ENCODE results near the gene RTEL1. TPM values are rescaled to one million over a fixed set of nuclear protein-coding genes. Genes with fewer than 3 reads are reported as not detected.

Gene RTEL1
- polyA plus RNA-seq, 1 donor from 2014 or later = 29.2 TPM

DNA sequence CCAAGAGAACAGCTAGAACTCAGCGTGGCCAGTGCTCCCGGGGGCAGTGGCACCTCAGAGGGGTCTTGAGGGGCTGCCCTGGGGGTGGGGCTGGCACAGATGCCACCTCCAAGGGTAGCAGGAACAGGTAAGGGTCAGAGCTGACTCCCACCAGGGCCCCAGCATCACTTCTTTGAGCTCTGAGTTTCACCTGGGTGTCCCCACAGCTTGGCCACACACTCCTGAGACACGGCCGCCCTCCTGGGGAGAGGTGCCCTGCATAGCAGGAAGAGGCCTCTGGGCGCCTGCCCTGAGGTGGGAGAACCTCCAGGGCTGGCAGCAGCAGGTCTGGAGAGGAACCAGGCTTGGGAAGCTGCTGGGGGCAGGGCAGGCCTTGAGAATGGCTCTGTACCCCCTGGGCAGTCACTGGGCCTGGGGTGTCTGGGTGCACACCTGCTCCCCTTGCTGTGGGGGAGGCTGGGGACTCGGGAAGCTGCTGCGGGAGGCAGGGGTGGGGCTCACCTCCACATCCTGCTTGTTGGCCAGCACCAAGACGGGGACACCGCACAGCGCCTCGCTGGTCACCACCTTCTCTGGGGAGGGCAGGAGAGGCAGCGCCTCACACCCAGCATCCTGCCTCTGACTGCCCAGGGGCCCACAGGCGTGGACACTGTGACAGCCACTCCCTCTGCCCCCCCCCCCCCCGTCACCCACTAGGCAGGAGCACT lies 43.4 kb downstream of the RTEL1 start:
- Histone ChIP-seq H2AFZ (ENCODE audit: low read depth, low read length) (no peak overlapping the region), H3K4me2 (ENCODE audit: low read length) (no peak overlapping the region), H3K36me3 (ENCODE audit: insufficient read depth, low read length) (no peaks in the 10 kb centered on the region), H4K20me1 (ENCODE audit: insufficient read depth) (no peaks in the 10 kb centered on the region), H3K27me3 (ENCODE audit: insufficient read depth, low read depth, low read length) (no peaks in the 10 kb centered on the region), H3K4me3 (ENCODE audit: low read length) (no peak overlapping the region), H3K79me2 (replicated peaks; ENCODE audit: insufficient read depth, low read length) (peaks cover 2% of the 10 kb centered on the region), H3K9me3 (ENCODE audit: low read length) (no peaks in the 10 kb centered on the region), H3K9me2 (ENCODE audit: insufficient read depth, low read length) (no peaks in the 10 kb centered on the region), H3F3A (ENCODE audit: insufficient read depth, low read length, poor library complexity, severe bottlenecking) (no peaks in the 10 kb centered on the region), H3K9ac (ENCODE audit: low read length) (no peak overlapping the region), H3K27ac (ENCODE audit: low read length) (no peak overlapping the region)
- no peak for TF ChIP-seq EP300 (conservative IDR thresholded peaks at IDR 0.05; ENCODE audit: poor library complexity, severe bottlenecking)
- TF ChIP-seq EZH2 (IDR thresholded peaks at IDR 0.05; ENCODE audit: borderline replicate concordance, insufficient read depth, low read length, poor library complexity, severe bottlenecking) = no peak
- peak; percentile 10 for TF ChIP-seq POLR2AphosphoS5 (IDR thresholded peaks at IDR 0.05)

DNA sequence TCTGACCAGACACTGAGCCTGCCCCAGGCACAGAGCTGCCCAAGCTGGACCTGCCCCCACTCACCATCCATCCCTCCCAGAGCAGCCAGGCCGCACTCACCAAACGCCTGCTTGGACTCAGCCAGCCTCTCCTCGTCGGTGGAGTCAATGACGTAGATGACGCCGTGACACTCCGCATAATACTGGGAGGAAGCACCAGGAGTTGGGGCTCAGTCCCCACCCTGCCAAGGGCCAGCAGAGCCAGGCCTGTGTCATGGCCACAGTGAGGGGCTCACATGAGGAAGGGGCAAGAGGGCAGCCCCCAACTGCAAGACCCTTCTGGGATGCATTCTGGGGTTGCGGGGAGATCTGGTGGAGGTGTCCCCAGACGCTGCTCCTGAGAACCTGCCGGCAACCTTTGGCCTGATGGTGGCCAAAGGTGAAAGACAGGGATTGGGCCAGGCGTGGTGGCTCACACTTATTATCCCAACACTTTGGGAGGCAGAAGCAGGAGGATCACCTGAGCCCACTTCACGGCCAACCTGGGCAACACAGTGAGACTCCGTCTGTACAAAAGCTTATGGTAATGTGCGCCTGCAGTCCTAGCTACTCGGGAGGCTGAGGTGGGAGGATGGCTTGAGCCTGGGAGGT lies 44.0 kb downstream of the RTEL1 start:
- Histone ChIP-seq H3K9me3 (ENCODE audit: low read length) (no peaks in the 10 kb centered on the region), H3K27ac (ENCODE audit: low read length) (no peak overlapping the region), H4K20me1 (ENCODE audit: insufficient read depth) (no peaks in the 10 kb centered on the region), H3K9ac (ENCODE audit: low read length) (no peak overlapping the region), H3K79me2 (replicated peaks; ENCODE audit: insufficient read depth, low read length) (peaks cover 6% of the 10 kb centered on the region), H3K4me2 (ENCODE audit: low read length) (no peak overlapping the region), H3K9me2 (ENCODE audit: insufficient read depth, low read length) (no peaks in the 10 kb centered on the region), H3K27me3 (ENCODE audit: insufficient read depth, low read depth, low read length) (no peaks in the 10 kb centered on the region), H3K4me3 (ENCODE audit: low read length) (no peak overlapping the region), H3K36me3 (ENCODE audit: insufficient read depth, low read length) (no peaks in the 10 kb centered on the region), H2AFZ (ENCODE audit: low read depth, low read length) (no peak overlapping the region), H3F3A (ENCODE audit: insufficient read depth, low read length, poor library complexity, severe bottlenecking) (no peaks in the 10 kb centered on the region)
- no peak for TF ChIP-seq EP300 (conservative IDR thresholded peaks at IDR 0.05; ENCODE audit: poor library complexity, severe bottlenecking)
- TF ChIP-seq POLR2AphosphoS5 (IDR thresholded peaks at IDR 0.05) = no peak
- TF ChIP-seq RAD21 (conservative IDR thresholded peaks at IDR 0.05) = no peak
- no peak for TF ChIP-seq SMC3 (conservative IDR thresholded peaks at IDR 0.05; ENCODE audit: poor library complexity)
- no peak for TF ChIP-seq TAF1 (IDR thresholded peaks at IDR 0.05; ENCODE audit: low read depth)

DNA sequence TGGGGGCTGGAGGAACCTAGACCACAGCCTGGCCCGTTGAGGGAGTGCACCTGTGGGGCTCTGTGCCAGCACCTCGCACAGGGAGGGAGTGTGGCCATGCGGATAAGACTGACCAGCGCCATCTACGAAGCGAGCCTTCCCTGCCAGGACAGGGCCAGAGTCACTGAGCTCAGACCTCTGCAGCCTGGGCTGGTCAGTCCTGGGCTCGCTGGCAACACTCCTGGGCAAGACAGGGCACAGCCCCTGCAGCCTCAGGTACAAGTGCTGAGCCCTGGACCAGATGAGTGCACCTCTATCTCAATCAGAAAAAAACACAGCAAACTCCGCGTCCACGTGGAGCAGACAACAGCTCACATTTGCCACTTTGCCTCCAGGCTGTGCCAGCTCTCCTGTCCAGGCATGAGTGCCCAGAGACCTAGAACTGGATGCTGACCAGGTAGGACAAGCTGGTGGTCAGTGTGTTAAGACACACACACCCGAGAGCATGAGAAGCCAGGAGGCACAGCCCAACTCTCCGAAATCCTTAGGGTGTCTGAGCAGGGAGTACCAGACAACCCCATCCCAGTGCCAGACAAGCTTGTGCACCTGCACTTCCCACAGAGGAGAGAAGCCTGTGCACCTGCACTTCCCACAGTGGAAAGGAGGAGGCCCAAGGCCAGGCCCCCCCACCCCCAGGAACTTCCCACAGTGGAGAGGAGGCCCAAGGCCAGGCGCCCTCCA lies 44.8 kb downstream of the RTEL1 start:
- no peak overlapping the region for H2AFZ ChIP-seq (ENCODE audit: low read depth, low read length)
- no peaks in the 10 kb centered on the region for H3K27me3 ChIP-seq (ENCODE audit: insufficient read depth, low read depth, low read length)
- H3K4me3 ChIP-seq (ENCODE audit: low read length) = no peak overlapping the region
- no peaks in the 10 kb centered on the region for H3K9me2 ChIP-seq (ENCODE audit: insufficient read depth, low read length)
- no peak overlapping the region for H3K4me2 ChIP-seq (ENCODE audit: low read length)
- H3K36me3 ChIP-seq (ENCODE audit: insufficient read depth, low read length) = no peaks in the 10 kb centered on the region
- no peaks in the 10 kb centered on the region for H3F3A ChIP-seq (ENCODE audit: insufficient read depth, low read length, poor library complexity, severe bottlenecking)
- H3K79me2 ChIP-seq (replicated peaks; ENCODE audit: insufficient read depth, low read length) = peaks cover 6% of the 10 kb centered on the region
- TF ChIP-seq POLR2AphosphoS5 (IDR thresholded peaks at IDR 0.05) (no peak), MXI1 (conservative IDR thresholded peaks at IDR 0.05; ENCODE audit: poor library complexity, severe bottlenecking) (no peak), SMC3 (conservative IDR thresholded peaks at IDR 0.05; ENCODE audit: poor library complexity) (no peak), EZH2 (IDR thresholded peaks at IDR 0.05; ENCODE audit: borderline replicate concordance, insufficient read depth, low read length, poor library complexity, severe bottlenecking) (no peak), EP300 (conservative IDR thresholded peaks at IDR 0.05; ENCODE audit: poor library complexity, severe bottlenecking) (no peak)
- TF ChIP-seq, protein P1, sequence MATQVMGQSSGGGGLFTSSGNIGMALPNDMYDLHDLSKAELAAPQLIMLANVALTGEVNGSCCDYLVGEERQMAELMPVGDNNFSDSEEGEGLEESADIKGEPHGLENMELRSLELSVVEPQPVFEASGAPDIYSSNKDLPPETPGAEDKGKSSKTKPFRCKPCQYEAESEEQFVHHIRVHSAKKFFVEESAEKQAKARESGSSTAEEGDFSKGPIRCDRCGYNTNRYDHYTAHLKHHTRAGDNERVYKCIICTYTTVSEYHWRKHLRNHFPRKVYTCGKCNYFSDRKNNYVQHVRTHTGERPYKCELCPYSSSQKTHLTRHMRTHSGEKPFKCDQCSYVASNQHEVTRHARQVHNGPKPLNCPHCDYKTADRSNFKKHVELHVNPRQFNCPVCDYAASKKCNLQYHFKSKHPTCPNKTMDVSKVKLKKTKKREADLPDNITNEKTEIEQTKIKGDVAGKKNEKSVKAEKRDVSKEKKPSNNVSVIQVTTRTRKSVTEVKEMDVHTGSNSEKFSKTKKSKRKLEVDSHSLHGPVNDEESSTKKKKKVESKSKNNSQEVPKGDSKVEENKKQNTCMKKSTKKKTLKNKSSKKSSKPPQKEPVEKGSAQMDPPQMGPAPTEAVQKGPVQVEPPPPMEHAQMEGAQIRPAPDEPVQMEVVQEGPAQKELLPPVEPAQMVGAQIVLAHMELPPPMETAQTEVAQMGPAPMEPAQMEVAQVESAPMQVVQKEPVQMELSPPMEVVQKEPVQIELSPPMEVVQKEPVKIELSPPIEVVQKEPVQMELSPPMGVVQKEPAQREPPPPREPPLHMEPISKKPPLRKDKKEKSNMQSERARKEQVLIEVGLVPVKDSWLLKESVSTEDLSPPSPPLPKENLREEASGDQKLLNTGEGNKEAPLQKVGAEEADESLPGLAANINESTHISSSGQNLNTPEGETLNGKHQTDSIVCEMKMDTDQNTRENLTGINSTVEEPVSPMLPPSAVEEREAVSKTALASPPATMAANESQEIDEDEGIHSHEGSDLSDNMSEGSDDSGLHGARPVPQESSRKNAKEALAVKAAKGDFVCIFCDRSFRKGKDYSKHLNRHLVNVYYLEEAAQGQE (IDR thresholded peaks at IDR 0.05; ENCODE audit: borderline replicate concordance) = no peak
- H3K9ac ChIP-seq (ENCODE audit: low read length) = no peak overlapping the region
- H3K9me3 ChIP-seq (ENCODE audit: low read length) = no peaks in the 10 kb centered on the region
- H4K20me1 ChIP-seq (ENCODE audit: insufficient read depth) = no peaks in the 10 kb centered on the region
- no peak overlapping the region for H3K27ac ChIP-seq (ENCODE audit: low read length)
